GM10266 (cell line): Measurements from ENCODE around the gene ABTB2.

Source experiments
- DNase-seq: peaks from one replicate; pipeline ENCODE4 v3.0.0; 2012; ENCODE audit errors: extremely low spot score
- CTCF ChIP-seq: IDR thresholded peaks from 2 replicates; pipeline ENCODE4 v1.5.1; 2012; ENCODE audit warnings: mild to moderate bottlenecking, low read depth; ENCODE audit not compliant: control insufficient read depth, insufficient read depth; ENCODE audit errors: missing control alignments

ABTB2 gene

GRCh38 chr11:34380696-34381095 lies 22.9 kb upstream of the ABTB2 start:
- no peak for TF ChIP-seq CTCF

GRCh38 chr11:34379539-34379938 lies 21.7 kb upstream of the ABTB2 start:
- TF ChIP-seq CTCF, result no peak
- DNase-seq, result no peak

More at GRCh38 chr11:34380696-34381095, 22.9 kb upstream of the ABTB2 start:
- DNase-seq, result no peak

- DNase-seq, result no peak
- no peak for TF ChIP-seq CTCF
Observed at GRCh38 chr11:34379079-34379478, 21.3 kb upstream of the ABTB2 start.

DNA sequence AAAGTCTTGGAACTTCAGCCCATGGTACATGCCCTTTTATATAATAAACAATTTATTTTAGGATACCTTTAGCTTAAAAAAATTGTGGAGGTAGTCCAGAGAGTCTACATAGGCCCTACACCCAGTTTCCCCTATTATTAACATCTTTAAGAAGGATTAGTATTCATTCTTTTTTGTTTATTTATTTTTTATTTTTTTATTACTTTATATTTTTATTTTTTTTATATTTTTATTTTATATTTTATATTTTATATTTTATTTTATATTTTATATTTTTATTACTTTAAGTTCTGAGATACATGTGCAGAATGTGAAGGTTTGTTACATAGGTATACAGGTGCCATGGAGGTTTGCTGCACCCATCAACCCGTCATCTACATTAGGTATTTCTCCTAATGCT lies 15.9 kb upstream of the ABTB2 start:
- no peak for TF ChIP-seq CTCF
- no peak for DNase-seq

DNA sequence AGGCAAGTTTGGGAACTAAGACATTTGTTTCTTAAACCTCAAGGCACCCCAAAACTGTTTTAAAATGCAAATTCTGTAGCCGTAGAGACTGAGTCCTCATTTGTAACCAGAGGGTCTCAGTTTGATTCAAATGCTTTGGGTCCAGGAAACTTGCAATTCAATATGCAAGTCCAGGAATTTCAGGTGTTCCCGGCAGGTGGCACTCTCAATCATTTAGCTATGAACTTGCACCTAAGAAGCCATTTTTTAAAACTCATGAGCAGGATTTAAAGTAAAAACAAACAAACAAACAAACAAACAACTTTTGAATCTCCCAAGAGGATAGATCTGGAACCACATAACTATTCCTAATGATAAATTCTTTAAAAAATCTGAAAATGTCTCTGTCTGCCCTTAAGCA lies 8.7 kb upstream of the ABTB2 start:
- no peak for DNase-seq
- TF ChIP-seq CTCF, result peak; percentile 34

DNA sequence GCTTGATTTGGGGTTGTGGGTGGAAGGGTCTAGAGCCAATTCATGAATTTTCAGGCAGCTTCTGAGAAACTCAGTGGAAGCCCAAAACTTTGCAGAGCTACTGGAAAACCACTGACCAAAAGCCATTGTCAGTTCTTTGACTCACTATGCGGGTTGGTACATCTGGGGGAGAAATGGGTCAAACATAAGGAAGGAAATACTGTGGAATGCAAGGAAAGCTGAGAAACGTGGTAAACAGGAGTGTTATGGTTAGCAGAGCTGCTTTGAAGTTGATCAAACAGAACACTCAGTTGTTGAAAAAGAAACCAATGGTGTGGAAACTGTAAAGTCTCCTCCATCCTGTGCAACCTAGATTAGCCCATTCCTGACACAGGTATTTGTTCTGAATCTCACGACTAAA lies 6.3 kb upstream of the ABTB2 start:
- DNase-seq, result no peak
- TF ChIP-seq CTCF, result no peak

GRCh38 chr11:34363363-34364084 lies 5.7 kb upstream of the ABTB2 start:
- TF ChIP-seq CTCF, result no peak
- no peak for DNase-seq
